Keratinocyte (primary cell): ENCODE data around the gene ATF4. TPM values are rescaled to one million over a fixed set of nuclear protein-coding genes. Genes with fewer than 3 reads are reported as not detected.

ENCODE experiments used
- DNase-seq: peaks from one replicate; pipeline ENCODE4 v3.0.0-alpha.2; 2011; ENCODE audit warnings: low read depth, missing footprints, low spot score
- FAIRE-seq: peaks from 2 replicates; lab custom pipeline; 2011; peaks lifted over from hg19 to GRCh38; lab: Jason Lieb, UNC
- H2AFZ ChIP-seq: 2 replicates; pipeline ENCODE4 v1.6.0; 2012; ENCODE audit warnings: low read length, control low read depth, inconsistent platforms; ENCODE audit not compliant: control insufficient read depth
- H3K27ac ChIP-seq: 2 replicates; pipeline ENCODE4 v1.5.1; 2011; ENCODE audit warnings: low read length; ENCODE audit not compliant: control insufficient read depth, insufficient read depth
- H3K27me3 ChIP-seq: 3 replicates; pipeline ENCODE4 v1.6.0; 2011; ENCODE audit warnings: low read length; ENCODE audit not compliant: control insufficient read depth, insufficient read depth; ENCODE audit errors: extremely low read depth
- H3K36me3 ChIP-seq, 2 experiments: 2 replicates in 1 of 2; 3 replicates in 1 of 2; pipeline ENCODE4 v1.5.1; 2011; ENCODE audit warnings: low read length in 2 of 2, mild to moderate bottlenecking in 1 of 2; ENCODE audit not compliant: control insufficient read depth in 2 of 2, insufficient read depth in 2 of 2; ENCODE audit errors: extremely low read depth in 1 of 2
- H3K4me1 ChIP-seq: 3 replicates; pipeline ENCODE4 v1.5.1; 2011; ENCODE audit warnings: low read length; ENCODE audit not compliant: control insufficient read depth, insufficient read depth; ENCODE audit errors: extremely low read depth
- H3K4me2 ChIP-seq: 3 replicates; pipeline ENCODE4 v1.6.0; 2011; ENCODE audit warnings: low read depth, low read length; ENCODE audit not compliant: control insufficient read depth, insufficient read depth; ENCODE audit errors: extremely low read depth
- H3K4me3 ChIP-seq, 3 experiments: fragments of 200-600 bp in 1 of 3; sonication (generic) in 1 of 3; 2 replicates in 2 of 3; 3 replicates in 1 of 3; pipeline ENCODE4 v1.5.1; 2011 to 2016; ENCODE audit warnings: low read length in 3 of 3, mild to moderate bottlenecking in 3 of 3, control low read depth in 2 of 3, inconsistent platforms in 1 of 3, low read depth in 1 of 3, mixed read lengths in 1 of 3, mixed run types in 1 of 3, moderate library complexity in 1 of 3; ENCODE audit not compliant: control insufficient read depth in 2 of 3, insufficient read depth in 2 of 3; ENCODE audit errors: extremely low read depth in 1 of 3
- H3K79me2 ChIP-seq: 2 replicates; pipeline ENCODE4 v1.6.0; 2012; ENCODE audit warnings: low read length; ENCODE audit not compliant: control insufficient read depth, insufficient read depth
- H3K9ac ChIP-seq: 3 replicates; pipeline ENCODE4 v1.6.0; 2011; ENCODE audit warnings: low read length; ENCODE audit not compliant: control insufficient read depth, insufficient read depth; ENCODE audit errors: extremely low read depth
- H3K9me1 ChIP-seq: 3 replicates; pipeline ENCODE4 v1.6.0; 2011; ENCODE audit warnings: low read length; ENCODE audit not compliant: control insufficient read depth, insufficient read depth; ENCODE audit errors: extremely low read depth
- H3K9me3 ChIP-seq: 2 replicates; pipeline ENCODE4 v1.5.1; 2012; ENCODE audit warnings: low read depth, low read length; ENCODE audit not compliant: control insufficient read depth
- H4K20me1 ChIP-seq: 3 replicates; pipeline ENCODE4 v1.6.0; 2011; ENCODE audit warnings: low read length; ENCODE audit not compliant: control insufficient read depth, insufficient read depth; ENCODE audit errors: extremely low read depth
- EZH2 ChIP-seq: IDR thresholded peaks from one replicate; pipeline ENCODE4 v1.6.1; 2012; ENCODE audit warnings: inconsistent platforms, mild to moderate bottlenecking, low read length, moderate library complexity
- dilution Hi-C: fragments of 300-500 bp; cut with MboI; formaldehyde crosslinking; loops from one replicate; pipeline ENCODE4 v1.7.0; 2020; ENCODE audit warnings: low sequenced_read_pairs; ENCODE audit not compliant: extremely low pct_ligation_motif_present
- polyA plus RNA-seq, 5 experiments: library from polyadenylated mRNA; depleted of rRNA in 3 of 5; stranded (reverse) in 3 of 5; stranded (forward) in 1 of 5; unstranded in 1 of 5; fragments of >200 nt; gene quantifications; 1 replicate in 1 of 5; 2 replicates in 3 of 5; 3 replicates in 1 of 5; pipeline versions ENCODE4 v1.2.1 to v1.2.3, GENCODE V29; 2011 to 2012; ENCODE audit warnings: missing spikeins in 2 of 5, low read depth in 1 of 5, low replicate concordance in 1 of 5
- TF ChIP-seq, protein P1 (sequence below), 3 experiments: IDR thresholded peaks in 1 of 3; conservative IDR thresholded peaks in 1 of 3; optimal IDR thresholded peaks in 1 of 3; 2 replicates in 2 of 3; 3 replicates in 1 of 3; pipeline versions ENCODE3 to v1.5.1; 2011; ENCODE audit warnings: low read length in 3 of 3, mild to moderate bottlenecking in 3 of 3, moderate library complexity in 2 of 3, control low read depth in 1 of 3, inconsistent platforms in 1 of 3; ENCODE audit not compliant: insufficient read depth in 2 of 3; ENCODE audit errors: extremely low read depth in 1 of 3

The ATF4 gene
- polyA plus RNA-seq, 1 donor (not counting 4 experiments of a cell fraction or from before 2014, with no cell fraction given), result 629 TPM

DNA sequence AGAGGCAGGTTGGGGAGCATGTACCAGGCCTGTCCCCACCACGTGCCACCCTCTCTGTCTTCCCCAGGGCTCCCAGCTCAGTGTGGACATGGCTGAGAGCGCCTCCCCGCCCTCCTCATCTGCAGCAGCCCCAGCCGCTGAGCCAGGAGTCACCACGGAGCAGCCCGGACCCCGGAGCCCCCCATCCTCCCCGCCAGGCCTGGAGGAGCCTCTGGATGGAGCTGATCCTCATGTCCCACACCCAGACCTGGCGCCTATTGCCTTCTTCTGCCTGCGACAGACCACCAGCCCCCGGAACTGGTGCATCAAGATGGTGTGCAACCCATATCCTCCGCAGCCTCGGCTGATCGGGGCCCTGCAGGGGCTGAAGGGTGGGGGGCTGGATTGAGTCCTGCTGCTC is 50.3 kb downstream of the ATF4 start, which contains the start of gene CACNA1I:
TSS of gene CACNA1I (plus strand) at position 89 of the 400 bp plus-strand sequence. CDS start at position 89, 0 bp downstream.
- peaks cover 27% of the 10 kb centered on the region for H3K4me1 ChIP-seq
- DNase-seq (no peak), FAIRE-seq (no peak)
- no peaks in the 10 kb centered on the region for H3K79me2 ChIP-seq
- H3K9me3 ChIP-seq, result peaks cover 1% of the 10 kb centered on the region
- no peak within 1 kb of the TSS for H3K4me2 ChIP-seq
- H2AFZ ChIP-seq, result no peak within 1 kb of the TSS
- no peaks in the 10 kb centered on the region for H3K36me3 ChIP-seq
- no peak within 1 kb of the TSS for H3K4me3 ChIP-seq
- H3K9ac ChIP-seq, result no peak within 1 kb of the TSS
- dilution Hi-C loops, result no loop called here
- no peaks in the 10 kb centered on the region for H4K20me1 ChIP-seq
- peaks cover 7% of the 10 kb centered on the region for H3K27me3 ChIP-seq
- H3K27ac ChIP-seq, result no peak within 1 kb of the TSS
- no peaks in the 10 kb centered on the region for H3K9me1 ChIP-seq
- TF ChIP-seq EZH2, result no peak
- TF ChIP-seq, protein P1, sequence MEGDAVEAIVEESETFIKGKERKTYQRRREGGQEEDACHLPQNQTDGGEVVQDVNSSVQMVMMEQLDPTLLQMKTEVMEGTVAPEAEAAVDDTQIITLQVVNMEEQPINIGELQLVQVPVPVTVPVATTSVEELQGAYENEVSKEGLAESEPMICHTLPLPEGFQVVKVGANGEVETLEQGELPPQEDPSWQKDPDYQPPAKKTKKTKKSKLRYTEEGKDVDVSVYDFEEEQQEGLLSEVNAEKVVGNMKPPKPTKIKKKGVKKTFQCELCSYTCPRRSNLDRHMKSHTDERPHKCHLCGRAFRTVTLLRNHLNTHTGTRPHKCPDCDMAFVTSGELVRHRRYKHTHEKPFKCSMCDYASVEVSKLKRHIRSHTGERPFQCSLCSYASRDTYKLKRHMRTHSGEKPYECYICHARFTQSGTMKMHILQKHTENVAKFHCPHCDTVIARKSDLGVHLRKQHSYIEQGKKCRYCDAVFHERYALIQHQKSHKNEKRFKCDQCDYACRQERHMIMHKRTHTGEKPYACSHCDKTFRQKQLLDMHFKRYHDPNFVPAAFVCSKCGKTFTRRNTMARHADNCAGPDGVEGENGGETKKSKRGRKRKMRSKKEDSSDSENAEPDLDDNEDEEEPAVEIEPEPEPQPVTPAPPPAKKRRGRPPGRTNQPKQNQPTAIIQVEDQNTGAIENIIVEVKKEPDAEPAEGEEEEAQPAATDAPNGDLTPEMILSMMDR (optimal IDR thresholded peaks at IDR 0.05 in 1 of 3, IDR thresholded peaks at IDR 0.05 in 1 of 3, conservative IDR thresholded peaks at IDR 0.05 in 1 of 3; ENCODE audit: extremely low read depth in 1 of 3, insufficient read depth in 2 of 3, low read length in 3 of 3), result no peak

DNA sequence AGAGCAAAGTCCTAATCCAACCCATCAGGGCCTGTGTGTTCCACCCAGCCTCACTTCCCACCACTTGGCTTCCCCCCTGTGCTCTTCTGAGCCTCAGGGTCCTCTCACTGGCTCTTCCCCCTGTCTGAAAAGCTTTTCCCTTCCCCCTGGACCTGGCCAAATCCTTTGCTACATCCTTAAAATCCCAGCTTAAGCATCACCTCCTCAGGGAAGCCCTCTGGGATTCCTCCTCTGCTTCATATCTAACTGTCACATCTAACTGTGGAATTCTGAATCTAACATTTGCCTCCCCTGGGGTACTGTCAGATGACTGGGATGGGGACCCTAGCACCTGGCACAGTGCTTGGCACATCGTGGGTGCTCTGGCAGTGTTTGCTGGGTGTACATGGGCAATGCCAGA is 51.2 kb downstream of the ATF4 start:
- dilution Hi-C loops, result no loop called here

More for the DNA sequence above, 51.2 kb downstream of the ATF4 start:
- Histone ChIP-seq H3K36me3 (no peaks in the 10 kb centered on the region), H3K9me1 (no peaks in the 10 kb centered on the region), H3K27ac (no peak overlapping the region), H3K4me1 (peaks cover 27% of the 10 kb centered on the region), H2AFZ (no peak overlapping the region), H3K79me2 (no peaks in the 10 kb centered on the region), H3K9me3 (no peaks in the 10 kb centered on the region), H3K9ac (no peak overlapping the region), H3K27me3 (peaks cover 7% of the 10 kb centered on the region), H4K20me1 (no peaks in the 10 kb centered on the region), H3K4me2 (no peak overlapping the region), H3K4me3 (no peak overlapping the region)
- TF ChIP-seq EZH2, result no peak
- TF ChIP-seq, protein P1 (optimal IDR thresholded peaks at IDR 0.05 in 1 of 3, IDR thresholded peaks at IDR 0.05 in 1 of 3, conservative IDR thresholded peaks at IDR 0.05 in 1 of 3; ENCODE audit: extremely low read depth in 1 of 3, insufficient read depth in 2 of 3, low read length in 3 of 3), result no peak
- FAIRE-seq (no peak), DNase-seq (no peak)

Other genes starting within 250 kb of the ATF4 start
- 2,424 to 2,611 TPM (median 2,538 TPM) in 3 replicates for gene RPL3, start 200.9 kb upstream of the ATF4 start, polyA plus RNA-seq
- gene SYNGR1, start 170.6 kb upstream of the ATF4 start, polyA plus RNA-seq, result 0.63 to 1.4 TPM (median 0.76 TPM) in 3 replicates
- 11.8 to 13.5 TPM (median 13.1 TPM) in 3 replicates for gene TAB1, start 120.8 kb upstream of the ATF4 start, polyA plus RNA-seq
- not detected in 3 replicates for gene MGAT3, start 63.5 kb upstream of the ATF4 start, polyA plus RNA-seq
- gene MIEF1, start 18.3 kb upstream of the ATF4 start, polyA plus RNA-seq, result 13.8 to 27.6 TPM (median 18.4 TPM) in 3 replicates
- gene RPS19BP1, start 12.2 kb downstream of the ATF4 start, polyA plus RNA-seq, result 66.1 to 70.7 TPM (median 67.3 TPM) in 3 replicates
- gene CACNA1I, start 50.2 kb downstream of the ATF4 start, polyA plus RNA-seq, result not detected in 3 replicates